HepG2 (cell line): ENCODE measurements around the gene COG8. TPM values are rescaled to one million over a fixed set of nuclear protein-coding genes. Genes with fewer than 3 reads are reported as not detected.

Source experiments
- ATAC-seq: fragments of 200-7000 bp; cut with Tn5 transposase; 3 replicates; pipeline ENCODE4 v1.9.1; 2020; ENCODE audit warnings: mild to moderate bottlenecking, moderate library complexity
- BruUV-seq: library from RNA; stranded (reverse); fragments of 400-500 nt; replicated peaks from 2 replicates; lab custom pipeline; 2021; lab: Mats Ljungman, UMichigan
- CTCF ChIA-PET: fragments of 300-600 bp; formaldehyde crosslinking; extraction: SDS; loops from one replicate; lab custom pipeline; 2021; ENCODE audit warnings: low total read pairs, inconsistent platforms, low intra/inter-chr PET ratio; lab: Yijun Ruan, JAX
- POLR2A ChIA-PET: fragments of 350-600 bp; sonication (Branson Sonifier 250); formaldehyde crosslinking; loops from one replicate; lab custom pipeline; 2020; ENCODE audit warnings: antibody characterized with exemption, inconsistent platforms; lab: Yijun Ruan, JAX
- DNase-seq: peaks from one replicate; pipeline ENCODE4 v3.0.0-alpha.2; 2015; ENCODE audit warnings: low spot score
- FAIRE-seq: peaks from 3 replicates; lab custom pipeline; 2011; peaks lifted over from hg19 to GRCh38; lab: Jason Lieb, UNC
- H2AFZ ChIP-seq: one replicate; pipeline ENCODE4 v1.6.1; 2011; ENCODE audit warnings: low read length, inconsistent platforms
- H3K27ac ChIP-seq: fragments of 300-600 bp; 3 replicates; pipeline ENCODE4 v1.8.0; 2011; ENCODE audit warnings: mixed run types, mild to moderate bottlenecking, mixed read lengths, low read length, inconsistent platforms; ENCODE audit not compliant: insufficient read depth; ENCODE audit errors: extremely low read length
- H3K27me3 ChIP-seq, 2 experiments: fragments of 200-600 bp in 1 of 2; 2 replicates in 1 of 2; 3 replicates in 1 of 2; pipeline versions ENCODE4 v1.6.0 to v1.8.0; 2011; ENCODE audit warnings: low read length in 2 of 2, mild to moderate bottlenecking in 2 of 2, moderate library complexity in 2 of 2, inconsistent platforms in 1 of 2; ENCODE audit not compliant: insufficient read depth in 2 of 2, control insufficient read depth in 1 of 2
- H3K36me3 ChIP-seq, 2 experiments: fragments of 200-600 bp in 1 of 2; replicated peaks in 1 of 2; 2 replicates in 1 of 2; 3 replicates in 1 of 2; pipeline versions ENCODE4 v1.5.1 to v1.8.0; 2011; ENCODE audit warnings: low read length in 2 of 2, inconsistent platforms in 1 of 2; ENCODE audit not compliant: insufficient read depth in 2 of 2, control insufficient read depth in 1 of 2
- H3K4me1 ChIP-seq: 2 replicates; pipeline ENCODE4 v1.5.1; 2012; ENCODE audit warnings: low read length, inconsistent platforms; ENCODE audit not compliant: insufficient read depth
- H3K4me2 ChIP-seq: 2 replicates; pipeline ENCODE4 v1.6.0; 2011; ENCODE audit warnings: low read depth, low read length, inconsistent platforms
- H3K4me3 ChIP-seq, 3 experiments: fragments of 200-600 bp in 1 of 3; sonication (generic), shearing (Covaris generic) in 1 of 3; replicated peaks in 1 of 3; 2 replicates each; pipeline ENCODE4 v1.5.1; 2011 to 2016; ENCODE audit warnings: low read length in 3 of 3, inconsistent platforms in 2 of 3, low read depth in 2 of 3, mild to moderate bottlenecking in 2 of 3, control low read depth in 1 of 3, mixed read lengths in 1 of 3; ENCODE audit not compliant: insufficient read depth in 1 of 3
- H3K79me2 ChIP-seq: one replicate; pipeline ENCODE4 v1.6.1; 2011; ENCODE audit warnings: low read length, inconsistent platforms; ENCODE audit not compliant: insufficient read depth
- H3K9ac ChIP-seq: 2 replicates; pipeline ENCODE4 v1.6.0; 2011; ENCODE audit warnings: mild to moderate bottlenecking, low read depth, low read length, inconsistent platforms; ENCODE audit not compliant: insufficient read depth
- H3K9me3 ChIP-seq: 2 replicates; pipeline ENCODE4 v1.5.1; 2012; ENCODE audit warnings: mild to moderate bottlenecking, low read length
- H4K20me1 ChIP-seq: 2 replicates; pipeline ENCODE4 v1.6.0; 2011; ENCODE audit warnings: inconsistent platforms, mild to moderate bottlenecking, low read length, moderate library complexity; ENCODE audit not compliant: insufficient read depth
- AGO2 ChIP-seq: fragments of 200-400 bp; formaldehyde crosslinking; optimal IDR thresholded peaks from 2 replicates; pipeline ENCODE3; 2017; ENCODE audit warnings: mild to moderate bottlenecking, low read depth, low read length, moderate library complexity
- CENPT ChIP-seq: sonication (generic); formaldehyde crosslinking; IDR thresholded peaks from 2 replicates; pipeline ENCODE4 v1.8.0; 2022; ENCODE audit warnings: low read depth, mild to moderate bottlenecking, moderate library complexity, missing genetic modification reagents
- EP300 ChIP-seq, 3 experiments: sonication (generic) in 1 of 3; formaldehyde crosslinking in 1 of 3; IDR thresholded peaks; 2 replicates each; pipeline versions ENCODE4 v1.5.1 to v1.6.1; 2011 to 2020; ENCODE audit warnings: low read depth in 2 of 3, low read length in 2 of 3, borderline replicate concordance in 1 of 3, improper control_type of control experiment in 1 of 3, mild to moderate bottlenecking in 1 of 3, missing genetic modification reagents in 1 of 3, moderate library complexity in 1 of 3
- GLMP ChIP-seq: sonication (generic); formaldehyde crosslinking; IDR thresholded peaks from 2 replicates; pipeline ENCODE4 v1.9.0; 2021; ENCODE audit warnings: missing genetic modification reagents, mild to moderate bottlenecking, borderline replicate concordance
- HNRNPL ChIP-seq: fragments of 200-400 bp; formaldehyde crosslinking; IDR thresholded peaks from 2 replicates; pipeline ENCODE4 v1.6.1; 2017; ENCODE audit warnings: mild to moderate bottlenecking, low read depth, low read length
- IKZF1 ChIP-seq: fragments of 450-650 bp; IDR thresholded peaks from 2 replicates; pipeline ENCODE4 v1.7.1; 2016
- MXD4 ChIP-seq: IDR thresholded peaks from 2 replicates; pipeline ENCODE4 v1.6.1; 2016; ENCODE audit warnings: mild to moderate bottlenecking, missing biosample characterization, missing genetic modification reagents
- PHF21A ChIP-seq: sonication (generic); formaldehyde crosslinking; IDR thresholded peaks from 2 replicates; pipeline ENCODE4 v1.5.0; 2020; ENCODE audit warnings: mild to moderate bottlenecking, missing genetic modification reagents
- POLR2A ChIP-seq, 2 experiments: IDR thresholded peaks; 2 replicates each; pipeline ENCODE4 v1.6.1; 2011; ENCODE audit warnings: low read depth in 2 of 2, low read length in 2 of 2, mild to moderate bottlenecking in 1 of 2, moderate library complexity in 1 of 2; ENCODE audit not compliant: insufficient read depth in 1 of 2
- RXRA ChIP-seq: sonication (generic); formaldehyde crosslinking; IDR thresholded peaks from 2 replicates; pipeline ENCODE4 v1.5.1; 2020; ENCODE audit warnings: missing genetic modification reagents
- SSRP1 ChIP-seq: IDR thresholded peaks from 2 replicates; pipeline ENCODE4 v1.6.1; 2016; ENCODE audit warnings: control low read depth
- TIGD3 ChIP-seq: sonication (generic); formaldehyde crosslinking; IDR thresholded peaks from 2 replicates; pipeline ENCODE4 v1.5.1; 2020; ENCODE audit warnings: mild to moderate bottlenecking, missing genetic modification reagents, borderline replicate concordance
- ZEB1 ChIP-seq: IDR thresholded peaks from 2 replicates; pipeline ENCODE4 v1.6.1; 2012; ENCODE audit warnings: mild to moderate bottlenecking, low read depth, inconsistent platforms; ENCODE audit not compliant: insufficient replicate concordance
- ZHX1 ChIP-seq: sonication (generic); formaldehyde crosslinking; IDR thresholded peaks from 2 replicates; pipeline ENCODE4 v1.8.1; 2022; ENCODE audit warnings: low read depth, mild to moderate bottlenecking, missing genetic modification reagents
- ZNF367 ChIP-seq: sonication (generic); formaldehyde crosslinking; IDR thresholded peaks from 2 replicates; pipeline ENCODE4 v1.4.0; 2020; ENCODE audit warnings: missing genetic modification reagents, borderline replicate concordance
- ZNF414 ChIP-seq: sonication (generic); formaldehyde crosslinking; IDR thresholded peaks from 2 replicates; pipeline ENCODE4 v1.5.0; 2020; ENCODE audit warnings: missing genetic modification reagents
- ZNF724P ChIP-seq: sonication (generic); formaldehyde crosslinking; IDR thresholded peaks from 2 replicates; pipeline ENCODE4 v1.8.0; 2022; ENCODE audit warnings: missing genetic modification reagents, borderline replicate concordance
- WGBS: methylation state at CpG from one replicate; pipeline ENCODE4 v1.1.6; 2017; ENCODE audit warnings: low lambda C conversion rate; 5-methylcytosine and 5-hydroxymethylcytosine counted together
- in situ Hi-C: cut with HindIII; loops from 2 replicates; pipeline ENCODE4 v1.10.0; 2017; ENCODE audit warnings: low pct_unique_long_range_greater_than_20kb; ENCODE audit not compliant: extremely low pct_ligation_motif_present
- intact Hi-C: fragments of 100-400 bp; cut with micrococcal nuclease; formaldehyde crosslinking; loops from one replicate; pipeline ENCODE4 v1.10.0; 2022; ENCODE audit not compliant: unreplicated experiment
- polyA plus RNA-seq, 8 experiments: library from polyadenylated mRNA; depleted of rRNA in 3 of 8; stranded (reverse) in 7 of 8; unstranded in 1 of 8; fragments of >200 nt; fragmentation: Illumina TruSeq in 4 of 8; extraction: Trizol in 4 of 8; gene quantifications; 2 replicates each; pipeline versions ENCODE4 v1.2.1 to v1.2.3, GENCODE V29; 2011 to 2016; ENCODE audit warnings: low read depth in 4 of 8, missing spikeins in 1 of 8, mixed read lengths in 1 of 8; ENCODE audit not compliant: insufficient read depth in 1 of 8
- total RNA-seq, 5 experiments: library from RNA; depleted of rRNA; stranded (reverse); fragments of >200 nt; fragmentation: Illumina TruSeq; extraction: Trizol; gene quantifications; 2 replicates each; pipeline ENCODE4 v1.2.3, GENCODE V29; 2016; ENCODE audit warnings: low read depth in 1 of 5
- TF ChIP-seq, protein P1 (sequence below): sonication (generic); formaldehyde crosslinking; IDR thresholded peaks from 2 replicates; pipeline ENCODE4 v1.4.0; 2020; ENCODE audit warnings: mild to moderate bottlenecking, missing genetic modification reagents

COG8 gene
- total and polyA plus RNA-seq, 2 of the 13 experiments (the other 11 are each of a cell fraction or from before 2014, with no cell fraction given): 45.5 to 52.1 TPM

DNA sequence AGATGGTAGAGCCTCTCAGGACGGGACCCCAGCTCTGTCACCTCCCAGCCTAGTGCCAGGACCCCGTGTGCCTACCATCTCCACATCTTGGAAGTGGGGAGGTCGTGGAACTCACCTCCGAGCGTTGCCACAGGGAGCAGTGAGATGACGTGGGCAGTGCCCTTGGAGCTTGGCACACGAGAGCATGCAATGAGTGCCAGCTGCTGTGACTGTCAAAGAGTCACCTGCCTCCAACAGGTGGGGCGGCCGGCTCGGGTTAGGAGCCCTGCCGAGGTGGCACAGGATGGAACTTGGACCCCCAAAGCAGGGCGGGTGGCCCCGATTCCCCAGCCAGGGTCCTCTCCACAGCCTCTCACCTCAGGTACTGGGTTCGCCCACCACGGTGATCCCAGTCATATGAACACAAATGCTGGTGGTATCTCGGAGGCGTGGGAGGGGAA, 22.7 kb downstream of the COG8 start:
- 99% methylated on average over 15 of the region's 17 CpGs for WGBS
- ChIA-PET CTCF (no interaction called here), POLR2A (interaction anchor here (1.9 kb wide), 1 partner anchor 10 kb away, joined by 6 read pairs; no protein-coding TSS in a partner anchor)
- Histone ChIP-seq H3K4me1 (peaks cover 27% of the 10 kb centered on the region), H3K79me2 (peaks cover 24% of the 10 kb centered on the region), H3K27ac (no peak overlapping the region), H3K36me3 (peaks cover 44 to 65% of the 10 kb centered on the region in 2 experiments), H3K4me3 (no peak overlapping the region), H3K4me2 (no peak overlapping the region), H4K20me1 (0 out of 2 replicates have a peak, but pooled peaks cover 4% of the 10 kb centered on the region), H2AFZ (no peak overlapping the region), H3K9me3 (no peaks in the 10 kb centered on the region), H3K9ac (no peak overlapping the region), H3K27me3 (no peaks in the 10 kb centered on the region)
- no TSS peak for BruUV-seq
- DNase-seq (no peak), FAIRE-seq (no peak), ATAC-seq (no peak)
- intact Hi-C loops: no loop called here
- in situ Hi-C loops: no loop called here
- TF ChIP-seq ZEB1: no peak
- TF ChIP-seq HNRNPL: 0 out of 2 replicates have a peak, but pooled peaks have one; percentile 45
- TF ChIP-seq IKZF1: no peak
- TF ChIP-seq PHF21A: no peak
- TF ChIP-seq AGO2: peak; percentile 81
- TF ChIP-seq CENPT: 0 out of 2 replicates have a peak, but pooled peaks have one; percentile 41
- peak in 1 of 2 experiments; percentile 8; a peak in 1 of 4 replicates for TF ChIP-seq POLR2A (IDR thresholded peaks at IDR 0.05; ENCODE audit: insufficient read depth in 1 of 2, low read depth in 2 of 2, low read length in 2 of 2)
- TF ChIP-seq TIGD3 (CRISPR knock-in tag): no peak
- TF ChIP-seq EP300 (IDR thresholded peaks at IDR 0.05; ENCODE audit: low read depth in 2 of 2, low read length in 2 of 2): no peak
- TF ChIP-seq EP300 (CRISPR knock-in tag; IDR thresholded peaks at IDR 0.05; ENCODE audit: borderline replicate concordance): no peak
- TF ChIP-seq, protein P1, sequence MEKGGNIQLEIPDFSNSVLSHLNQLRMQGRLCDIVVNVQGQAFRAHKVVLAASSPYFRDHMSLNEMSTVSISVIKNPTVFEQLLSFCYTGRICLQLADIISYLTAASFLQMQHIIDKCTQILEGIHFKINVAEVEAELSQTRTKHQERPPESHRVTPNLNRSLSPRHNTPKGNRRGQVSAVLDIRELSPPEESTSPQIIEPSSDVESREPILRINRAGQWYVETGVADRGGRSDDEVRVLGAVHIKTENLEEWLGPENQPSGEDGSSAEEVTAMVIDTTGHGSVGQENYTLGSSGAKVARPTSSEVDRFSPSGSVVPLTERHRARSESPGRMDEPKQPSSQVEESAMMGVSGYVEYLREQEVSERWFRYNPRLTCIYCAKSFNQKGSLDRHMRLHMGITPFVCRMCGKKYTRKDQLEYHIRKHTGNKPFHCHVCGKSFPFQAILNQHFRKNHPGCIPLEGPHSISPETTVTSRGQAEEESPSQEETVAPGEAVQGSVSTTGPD: no peak
- no peak for TF ChIP-seq ZNF414
- no peak for TF ChIP-seq ZHX1 (CRISPR knock-in tag)
- TF ChIP-seq SSRP1 (CRISPR knock-in tag): no peak
- TF ChIP-seq MXD4 (CRISPR knock-in tag): no peak
- no peak for TF ChIP-seq GLMP
- no peak for TF ChIP-seq ZNF724P (CRISPR knock-in tag)
- no peak for TF ChIP-seq ZNF367
- no peak for TF ChIP-seq RXRA (CRISPR knock-in tag)
